Hepatocyte (in vitro differentiated cells): ENCODE data around the gene SLC34A2.

Source experiments
- CTCF ChIP-seq: fragments of 200-600 bp; sonication (generic); IDR thresholded peaks from 2 replicates; pipeline ENCODE4 v1.5.1; 2016; ENCODE audit warnings: antibody characterized with exemption, mild to moderate bottlenecking; ENCODE audit not compliant: poor library complexity
- EZH2 ChIP-seq: fragments of 200-600 bp; sonication (generic); IDR thresholded peaks from 2 replicates; pipeline ENCODE4 v1.6.1; 2016; ENCODE audit warnings: antibody characterized with exemption, mild to moderate bottlenecking, borderline replicate concordance
- EZH2phosphoT487 ChIP-seq: fragments of 200-600 bp; sonication (generic); IDR thresholded peaks from one replicate; pipeline ENCODE4 v1.6.1; 2018; ENCODE audit warnings: antibody characterized with exemption, mild to moderate bottlenecking, low read depth, moderate library complexity; ENCODE audit not compliant: unreplicated experiment, severe bottlenecking

- TF ChIP-seq EZH2 (no peak), CTCF (no peak), EZH2phosphoT487 (no peak)
Observed at GRCh38 chr4:25637581-25638220, 17.9 kb upstream of the SLC34A2 start.
